IPS-18a (cell line): ENCODE results near the gene RPGRIP1L.

ENCODE experiments used
- H3K27ac ChIP-seq: one replicate; pipeline ENCODE4 v1.5.1; 2013; ENCODE audit warnings: low read length
- H3K27me3 ChIP-seq: one replicate; pipeline ENCODE4 v1.6.1; 2013; ENCODE audit warnings: mild to moderate bottlenecking, low read length; ENCODE audit not compliant: control insufficient read depth, insufficient read depth
- H3K36me3 ChIP-seq: one replicate; pipeline ENCODE4 v1.6.1; 2013; ENCODE audit warnings: low read depth, low read length; ENCODE audit not compliant: control insufficient read depth
- H3K4me1 ChIP-seq: one replicate; pipeline ENCODE4 v1.6.1; 2013; ENCODE audit warnings: low read depth, low read length; ENCODE audit not compliant: control insufficient read depth
- H3K4me3 ChIP-seq: one replicate; pipeline ENCODE4 v1.5.1; 2013; ENCODE audit warnings: low read length
- H3K9ac ChIP-seq: one replicate; pipeline ENCODE4 v1.6.1; 2013; ENCODE audit warnings: mild to moderate bottlenecking, low read length, moderate library complexity
- H3K9me3 ChIP-seq: one replicate; pipeline ENCODE4 v1.6.1; 2013; ENCODE audit warnings: low read depth, low read length; ENCODE audit not compliant: control insufficient read depth

The RPGRIP1L gene

DNA sequence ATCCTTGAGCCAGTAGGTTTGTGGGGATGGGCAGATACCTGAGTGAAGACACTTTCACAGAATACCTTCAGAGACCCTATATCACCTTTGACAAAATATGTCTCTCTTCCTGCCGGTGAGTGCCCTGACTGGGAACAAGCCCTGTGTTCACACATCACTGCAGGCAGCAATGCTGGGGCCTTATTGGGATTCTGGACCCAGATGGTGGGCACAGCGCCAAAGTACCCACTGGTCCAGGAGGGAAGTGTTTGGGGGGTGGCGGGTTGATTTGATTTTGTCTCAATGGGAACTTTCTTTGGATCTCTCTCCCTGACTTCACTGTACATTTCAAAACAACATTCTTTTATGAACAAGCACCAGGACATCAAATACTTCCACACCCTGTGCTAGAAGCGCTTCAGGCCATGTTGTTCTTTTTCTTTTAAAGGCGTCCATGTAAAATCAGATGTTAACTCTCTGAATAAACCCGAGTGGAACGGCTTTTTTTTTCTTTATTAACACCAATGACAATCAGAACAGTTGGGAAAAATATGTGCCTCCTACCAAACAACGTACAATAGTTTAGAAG lies 138.3 kb downstream of the RPGRIP1L start:
- Histone ChIP-seq H3K9ac (no peak overlapping the region), H3K9me3 (no peaks in the 10 kb centered on the region)

DNA sequence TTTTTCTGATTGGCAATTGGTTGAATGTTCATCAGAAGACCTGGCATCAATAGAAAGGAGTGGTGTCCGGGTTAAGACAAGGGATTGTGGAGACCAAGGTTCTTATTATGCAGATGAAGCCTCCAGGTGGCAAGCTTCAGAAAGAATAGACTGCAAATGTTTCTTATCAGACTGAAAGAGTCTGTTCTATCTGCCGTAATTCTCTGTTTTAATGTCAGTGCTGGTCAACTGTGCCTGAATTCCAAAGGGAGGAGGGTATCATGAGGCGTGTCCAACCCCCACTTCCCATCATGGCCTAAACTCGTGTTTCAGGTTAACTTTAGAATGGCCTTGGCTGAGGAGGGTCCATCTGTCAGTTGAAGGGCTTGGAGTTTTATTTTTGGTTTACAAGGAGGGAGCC lies 140.2 kb downstream of the RPGRIP1L start:
- Histone ChIP-seq H3K4me1 (peaks cover 11% of the 10 kb centered on the region), H3K27me3 (no peaks in the 10 kb centered on the region), H3K4me3 (no peak overlapping the region), H3K36me3 (no peaks in the 10 kb centered on the region), H3K9ac (no peak overlapping the region), H3K9me3 (no peaks in the 10 kb centered on the region), H3K27ac (no peak overlapping the region)

More for the DNA sequence above, 138.3 kb downstream of the RPGRIP1L start:
- no peaks in the 10 kb centered on the region for H3K36me3 ChIP-seq
- peaks cover 11% of the 10 kb centered on the region for H3K4me1 ChIP-seq
- H3K27me3 ChIP-seq = no peaks in the 10 kb centered on the region
- no peak overlapping the region for H3K27ac ChIP-seq
- H3K4me3 ChIP-seq = no peak overlapping the region

DNA sequence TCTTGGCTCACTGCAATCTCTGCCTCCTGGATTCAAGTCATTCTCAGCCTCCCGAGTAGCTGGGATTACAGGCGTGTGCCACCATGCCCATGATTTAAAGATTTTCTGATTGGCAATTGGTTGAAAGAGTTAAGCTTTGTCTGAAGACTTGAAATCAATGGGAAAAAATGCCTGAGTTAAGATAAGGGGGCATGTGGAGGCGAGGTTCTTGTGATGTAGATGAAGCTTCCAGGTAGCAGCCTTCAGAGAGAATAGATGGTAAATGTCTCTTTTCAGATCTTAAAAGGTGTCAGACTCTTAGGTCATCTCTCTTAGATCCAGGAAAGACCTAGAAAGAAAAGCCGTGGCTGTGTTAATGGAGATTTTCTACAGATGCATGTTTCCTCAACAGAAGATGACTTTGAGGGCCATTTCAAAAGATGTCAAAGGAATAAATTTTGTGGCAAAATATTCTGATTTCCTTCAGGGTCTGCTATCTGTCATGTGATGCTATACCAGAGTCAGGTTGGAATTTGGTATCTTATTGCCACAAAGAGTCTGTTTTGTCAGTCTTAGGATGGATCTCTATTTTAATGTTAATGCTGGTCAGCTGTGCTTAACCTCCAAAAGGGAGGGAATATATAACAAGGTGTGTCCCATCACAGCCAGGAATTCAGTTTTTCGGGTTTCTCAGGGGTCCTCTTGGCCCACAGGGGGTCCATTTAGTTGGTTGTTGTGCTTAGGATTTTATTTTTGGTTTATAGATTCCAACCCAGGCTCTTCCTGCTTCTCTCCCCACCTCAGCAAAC lies 142.4 kb downstream of the RPGRIP1L start:
- Histone ChIP-seq H3K4me3 (no peak overlapping the region), H3K36me3 (no peaks in the 10 kb centered on the region), H3K4me1 (peaks cover 11% of the 10 kb centered on the region), H3K9me3 (no peaks in the 10 kb centered on the region), H3K27ac (no peak overlapping the region), H3K27me3 (no peaks in the 10 kb centered on the region), H3K9ac (no peak overlapping the region)

DNA sequence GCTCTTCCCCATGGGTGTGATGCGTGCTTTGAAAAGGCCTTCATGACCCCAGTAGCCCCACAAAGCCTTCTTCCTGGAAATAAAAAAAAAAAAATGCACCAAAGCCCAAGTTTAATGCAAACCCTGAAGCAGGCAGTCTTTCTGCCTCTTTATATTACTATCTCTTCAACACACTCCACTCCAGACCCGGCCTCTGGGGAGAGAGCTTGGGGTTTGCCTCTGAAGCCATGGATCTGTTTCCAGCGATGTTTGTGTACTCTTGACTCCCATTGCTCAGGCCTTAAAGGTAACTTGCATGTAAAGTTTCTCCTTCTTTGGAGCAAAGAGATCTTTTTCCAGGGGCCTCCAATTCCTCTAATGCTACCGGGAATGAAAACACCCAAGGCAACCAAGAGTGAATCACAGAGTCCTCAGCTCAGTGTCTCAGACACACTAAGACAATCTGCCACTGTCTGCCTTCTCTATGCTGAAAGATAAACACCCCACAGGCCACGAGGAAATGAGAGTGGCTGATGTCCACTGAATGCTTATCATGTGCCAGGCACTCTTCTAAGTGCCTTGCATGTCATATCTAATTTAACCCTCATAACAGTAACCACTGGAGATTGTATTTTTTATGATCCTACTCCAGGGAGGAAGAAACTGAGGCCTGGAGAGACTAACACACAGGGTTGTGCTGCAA lies 144.2 kb downstream of the RPGRIP1L start:
- H3K27me3 ChIP-seq = no peaks in the 10 kb centered on the region
- H3K36me3 ChIP-seq = no peaks in the 10 kb centered on the region
- H3K4me3 ChIP-seq = no peak overlapping the region
- no peaks in the 10 kb centered on the region for H3K9me3 ChIP-seq
- H3K27ac ChIP-seq = no peak overlapping the region
- H3K4me1 ChIP-seq = peaks cover 11% of the 10 kb centered on the region
- no peak overlapping the region for H3K9ac ChIP-seq

DNA sequence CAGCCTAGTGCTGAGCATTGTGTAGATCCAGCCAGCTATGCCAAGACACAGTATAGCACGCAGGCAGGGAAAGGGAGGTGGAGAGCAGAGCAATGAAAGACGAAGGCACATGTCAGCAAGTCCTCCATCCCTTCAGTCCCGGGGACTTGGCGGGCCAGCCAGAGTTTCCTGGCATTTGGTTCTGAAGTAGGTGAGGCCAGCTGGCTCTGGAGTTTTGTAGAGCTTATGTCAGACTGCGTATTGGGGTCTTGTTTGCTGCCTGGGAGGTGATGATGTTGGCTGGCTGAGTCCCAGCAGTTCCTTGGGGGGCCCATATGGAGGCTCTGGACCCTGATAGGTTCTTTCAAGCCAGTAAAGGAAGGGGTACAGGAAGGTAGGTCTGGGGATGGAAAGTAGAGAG lies 144.9 kb downstream of the RPGRIP1L start:
- H3K27ac ChIP-seq = no peak overlapping the region
- H3K9ac ChIP-seq = no peak overlapping the region
- no peaks in the 10 kb centered on the region for H3K27me3 ChIP-seq
- no peaks in the 10 kb centered on the region for H3K36me3 ChIP-seq
- peaks cover 11% of the 10 kb centered on the region for H3K4me1 ChIP-seq
- no peak overlapping the region for H3K4me3 ChIP-seq
- no peaks in the 10 kb centered on the region for H3K9me3 ChIP-seq

DNA sequence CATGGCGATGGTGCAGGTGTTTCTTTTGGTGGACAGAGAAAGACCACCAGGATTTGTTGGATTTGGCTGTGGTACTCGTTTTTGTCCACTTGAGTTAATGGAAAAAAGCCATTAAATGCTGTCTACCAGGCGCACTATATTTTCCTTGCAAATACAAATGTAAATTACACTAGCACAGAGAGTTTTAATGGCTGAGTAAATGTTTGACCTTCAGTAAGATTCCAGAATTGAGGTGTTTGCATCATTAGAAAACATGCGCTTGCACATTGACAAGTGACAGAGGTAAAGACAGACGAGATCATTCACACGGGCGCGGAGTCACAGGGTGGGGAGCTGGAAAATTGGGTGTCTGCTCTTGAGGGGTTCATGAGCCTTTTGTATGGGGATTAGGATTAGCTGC lies 147.1 kb downstream of the RPGRIP1L start:
- H3K27me3 ChIP-seq = no peaks in the 10 kb centered on the region
- no peaks in the 10 kb centered on the region for H3K9me3 ChIP-seq
- H3K4me1 ChIP-seq = peaks cover 4% of the 10 kb centered on the region
- no peak overlapping the region for H3K27ac ChIP-seq
- no peaks in the 10 kb centered on the region for H3K36me3 ChIP-seq
- H3K4me3 ChIP-seq = no peak overlapping the region
- no peak overlapping the region for H3K9ac ChIP-seq

DNA sequence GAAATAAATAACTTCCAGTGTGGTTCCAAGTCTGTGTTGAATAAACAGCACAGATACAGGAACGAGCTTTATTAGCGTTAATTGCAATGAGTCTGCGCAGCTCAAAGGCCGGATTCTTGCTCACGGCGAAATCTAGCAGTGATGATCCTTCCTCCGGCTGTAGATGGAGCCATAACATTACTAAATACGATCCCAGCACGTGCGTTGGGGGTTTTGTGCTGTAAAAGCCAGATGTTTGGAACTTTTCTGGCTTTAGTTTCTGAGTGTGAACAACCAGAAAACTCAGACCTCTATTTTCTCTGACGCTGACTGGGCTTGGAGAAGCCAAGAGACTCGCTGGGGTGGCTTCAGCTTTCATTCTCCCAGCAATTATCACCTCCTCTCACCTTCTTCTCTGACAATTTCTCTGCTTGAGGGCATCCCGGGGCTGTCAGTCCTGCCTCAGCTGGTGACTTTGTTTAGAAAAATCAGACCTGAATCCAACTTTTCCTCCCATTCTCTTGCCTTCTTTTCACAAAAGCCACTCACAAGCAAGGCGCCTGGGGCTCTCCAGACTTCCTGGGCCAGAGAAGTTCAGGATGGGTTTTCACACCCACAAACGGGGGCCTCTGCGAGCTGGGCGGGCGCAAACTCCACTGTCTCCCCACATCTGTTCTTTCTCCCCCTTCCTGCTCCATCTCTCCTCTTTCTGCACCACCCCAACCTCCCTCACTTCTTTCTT lies 153.5 kb downstream of the RPGRIP1L start:
- Histone ChIP-seq H3K27ac (no peak overlapping the region), H3K4me3 (no peak overlapping the region), H3K9ac (no peak overlapping the region), H3K36me3 (no peaks in the 10 kb centered on the region), H3K27me3 (peaks cover 19% of the 10 kb centered on the region), H3K9me3 (no peaks in the 10 kb centered on the region), H3K4me1 (peaks cover 13% of the 10 kb centered on the region)
